Breast epithelium (tissue), 4 donors: ENCODE results near the gene PHF21A. TPM values are rescaled to one million over a fixed set of nuclear protein-coding genes. Genes with fewer than 3 reads are reported as not detected.

Experiments
- DNase-seq, 2 donors: peaks; one replicate each; pipeline ENCODE4 v3.0.0-alpha.2; 2019; ENCODE audit warnings: low spot score in 2 of 2
- H3K27ac ChIP-seq, 2 donors: fragments of 200-600 bp; sonication (generic) in 1 of 2; one replicate each; pipeline ENCODE4 v1.5.1; 2016 to 2019; ENCODE audit warnings: mild to moderate bottlenecking in 1 of 2
- H3K27me3 ChIP-seq, 2 donors: fragments of 200-600 bp; sonication (generic) in 1 of 2; one replicate each; pipeline versions ENCODE4 v1.5.1 to v1.6.0; 2017 to 2019; ENCODE audit warnings: control low read depth in 1 of 2, mild to moderate bottlenecking in 1 of 2
- H3K36me3 ChIP-seq: fragments of 200-600 bp; one replicate; pipeline ENCODE4 v1.5.1; 2019
- H3K4me1 ChIP-seq, 2 donors: fragments of 200-600 bp; sonication (generic); one replicate each; pipeline ENCODE4 v1.5.1; 2016 to 2019; ENCODE audit warnings: control low read depth in 1 of 2
- H3K4me3 ChIP-seq, 3 donors: fragments of 200-600 bp; sonication (generic); 1 replicate in 2 of 3; 2 replicates in 1 of 3; pipeline ENCODE4 v1.5.1; 2016 to 2019; ENCODE audit warnings: mild to moderate bottlenecking in 3 of 3, moderate library complexity in 2 of 3
- H3K9me3 ChIP-seq, 2 donors: fragments of 200-600 bp; sonication (generic) in 1 of 2; one replicate each; pipeline ENCODE4 v1.5.1; 2016 to 2019; ENCODE audit warnings: control low read depth in 1 of 2
- CTCF ChIP-seq, 3 donors: fragments of 450-650 bp; IDR thresholded peaks; one replicate each; pipeline ENCODE4 v1.5.1; 2016 to 2017; ENCODE audit warnings: antibody characterized with exemption in 3 of 3, mild to moderate bottlenecking in 3 of 3, moderate library complexity in 3 of 3
- POLR2A ChIP-seq: fragments of 450-650 bp; IDR thresholded peaks from one replicate; pipeline ENCODE4 v1.6.1; 2016; ENCODE audit warnings: antibody characterized with exemption, mild to moderate bottlenecking, moderate library complexity
- POLR2AphosphoS5 ChIP-seq, 3 donors: sonication (generic); formaldehyde crosslinking; IDR thresholded peaks; one replicate each; pipeline ENCODE4 v1.6.1; 2017; ENCODE audit warnings: antibody characterized with exemption in 3 of 3
- intact Hi-C: fragments of 100-400 bp; cut with DNase I; formaldehyde crosslinking; loops from one replicate; pipeline ENCODE4 v1.15.1; 2023; ENCODE audit warnings: low total_unique reads
- total RNA-seq, 3 donors: library from RNA; depleted of rRNA; stranded (reverse); fragments of >200 nt; gene quantifications; one replicate each; pipeline ENCODE4 v1.1.0, GENCODE V29; 2016

PHF21A gene
- total RNA-seq, 3 donors from 2014 or later = 23.4 to 70.8 (median 42.7) TPM

- H3K36me3 ChIP-seq = no peaks in the 10 kb centered on the region
- intact Hi-C loops = no loop called here
- H3K4me1 ChIP-seq = no peaks in the 10 kb centered on the region
- H3K9me3 ChIP-seq = no peaks in the 10 kb centered on the region
- no peak overlapping the region for H3K27ac ChIP-seq
- DNase-seq = no peak
- no peaks in the 10 kb centered on the region for H3K27me3 ChIP-seq
- H3K4me3 ChIP-seq = peak overlapping the region in 1 of 3 donors; percentile 7
- no peak for TF ChIP-seq POLR2A
- no peak for TF ChIP-seq CTCF (IDR thresholded peaks at IDR 0.05)
- TF ChIP-seq POLR2AphosphoS5 (IDR thresholded peaks at IDR 0.05) = no peak
Observed at GRCh38 chr11:46112961-46113607, 8.2 kb downstream of the PHF21A start.

GRCh38 chr11:46108751-46109150 is 12.5 kb downstream of the PHF21A start:
- DNase-seq = no peak
- no peaks in the 10 kb centered on the region for H3K27me3 ChIP-seq
- no peak overlapping the region for H3K27ac ChIP-seq
- H3K4me1 ChIP-seq = peaks cover 0 to 3% of the 10 kb centered on the region in 2 donors
- intact Hi-C loops = no loop called here
- TF ChIP-seq POLR2A (no peak), POLR2AphosphoS5 (IDR thresholded peaks at IDR 0.05) (no peak), CTCF (IDR thresholded peaks at IDR 0.05) (no peak)
- H3K9me3 ChIP-seq = no peaks in the 10 kb centered on the region
- H3K4me3 ChIP-seq = no peak overlapping the region
- no peaks in the 10 kb centered on the region for H3K36me3 ChIP-seq

GRCh38 chr11:46107780-46108179 is 13.5 kb downstream of the PHF21A start:
- no peak overlapping the region for H3K4me3 ChIP-seq
- H3K27ac ChIP-seq = no peak overlapping the region
- H3K4me1 ChIP-seq = peaks cover 0 to 3% of the 10 kb centered on the region in 2 donors
- no peaks in the 10 kb centered on the region for H3K27me3 ChIP-seq
- no peaks in the 10 kb centered on the region for H3K36me3 ChIP-seq
- no peak for DNase-seq
- H3K9me3 ChIP-seq = no peaks in the 10 kb centered on the region
- TF ChIP-seq POLR2A (no peak), CTCF (IDR thresholded peaks at IDR 0.05) (no peak), POLR2AphosphoS5 (IDR thresholded peaks at IDR 0.05) (no peak)
- intact Hi-C loops = no loop called here

- Histone ChIP-seq H3K9me3 (no peaks in the 10 kb centered on the region), H3K4me3 (no peak overlapping the region), H3K27ac (no peak overlapping the region), H3K4me1 (peaks cover 0 to 3% of the 10 kb centered on the region in 2 donors), H3K36me3 (no peaks in the 10 kb centered on the region), H3K27me3 (no peaks in the 10 kb centered on the region)
- DNase-seq = no peak
- TF ChIP-seq POLR2AphosphoS5 (IDR thresholded peaks at IDR 0.05) (no peak), POLR2A (no peak), CTCF (IDR thresholded peaks at IDR 0.05) (no peak)
- intact Hi-C loops = no loop called here
Observed at GRCh38 chr11:46107408-46107718, 13.9 kb downstream of the PHF21A start.

GRCh38 chr11:46106530-46107407 is 14.5 kb downstream of the PHF21A start:
- Histone ChIP-seq H3K27ac (no peak overlapping the region), H3K4me1 (peaks cover 0 to 3% of the 10 kb centered on the region in 2 donors)
- intact Hi-C loops = no loop called here

More at GRCh38 chr11:46106530-46107407, 14.5 kb downstream of the PHF21A start:
- Histone ChIP-seq H3K9me3 (no peaks in the 10 kb centered on the region), H3K27me3 (no peaks in the 10 kb centered on the region), H3K4me3 (no peak overlapping the region), H3K36me3 (no peaks in the 10 kb centered on the region)
- DNase-seq = no peak
- TF ChIP-seq CTCF (IDR thresholded peaks at IDR 0.05) = no peak
- no peak for TF ChIP-seq POLR2AphosphoS5 (IDR thresholded peaks at IDR 0.05)
- TF ChIP-seq POLR2A = no peak
